Measurements from ENCODE around the gene ERVK3-1.
"Not testable (repeated sequence)": the region's sequence is repeated elsewhere in the genome, so short reads cannot be mapped to it uniquely, and the experiment has no call there.

ERVK3-1 gene

GRCh38 chr19:58305932-58306323, 751 bp downstream of the ERVK3-1 start:
- no peak for DNase-seq

GRCh38 chr19:58307736-58308135, 2.6 kb downstream of the ERVK3-1 start:
- no peak for DNase-seq

GRCh38 chr19:58310685-58311084, 5.5 kb downstream of the ERVK3-1 start:
- DNase-seq = not testable (repeated sequence)

GRCh38 chr19:58311345-58311865, 6.2 kb downstream of the ERVK3-1 start:
- no peak for DNase-seq

GRCh38 chr19:58315580-58315979, 10.4 kb downstream of the ERVK3-1 start:
- DNase-seq = no peak

GRCh38 chr19:58317476-58318072, 12.4 kb downstream of the ERVK3-1 start:
- DNase-seq = no peak

- DNase-seq = no peak
These were observed 13.1 kb downstream of the ERVK3-1 start for GRCh38 chr19:58318297-58318696.

- DNase-seq = no peak
These were observed 14.1 kb downstream of the ERVK3-1 start for GRCh38 chr19:58319241-58319640.

- peak; percentile 11 for DNase-seq
These were observed 20.3 kb downstream of the ERVK3-1 start for GRCh38 chr19:58325311-58326022.

GRCh38 chr19:58326501-58326913, 21.3 kb downstream of the ERVK3-1 start:
- no peak for DNase-seq

GRCh38 chr19:58326914-58327726, 21.9 kb downstream of the ERVK3-1 start, which contains the start of gene ZSCAN22:
TSS of gene ZSCAN22 (plus strand) at chr19:58326994. CDS start at chr19:58334803, 7,809 bp downstream.
- DNase-seq = peak; percentile 81

- no peak for DNase-seq
These were observed 23.8 kb downstream of the ERVK3-1 start for GRCh38 chr19:58328999-58329398.

- DNase-seq = no peak
These were observed 25.3 kb downstream of the ERVK3-1 start for GRCh38 chr19:58330458-58330857.

- no peak for DNase-seq
These were observed 27.5 kb downstream of the ERVK3-1 start for GRCh38 chr19:58332697-58333096.

- DNase-seq = no peak
These were observed 29.6 kb downstream of the ERVK3-1 start for GRCh38 chr19:58334691-58335249.

- no peak for DNase-seq
These were observed 30.5 kb downstream of the ERVK3-1 start for GRCh38 chr19:58335630-58336029.

- DNase-seq = no peak
These were observed 31.0 kb downstream of the ERVK3-1 start for GRCh38 chr19:58336216-58336615.

- no peak for DNase-seq
These were observed 31.6 kb downstream of the ERVK3-1 start for GRCh38 chr19:58336820-58337219.

GRCh38 chr19:58338336-58338735, 33.2 kb downstream of the ERVK3-1 start:
- DNase-seq = no peak

GRCh38 chr19:58338825-58339558, 33.8 kb downstream of the ERVK3-1 start:
- no peak for DNase-seq

- DNase-seq = no peak
These were observed 40.4 kb downstream of the ERVK3-1 start for GRCh38 chr19:58345558-58345957.

Data from NCI-H2081 treated with DMSO at 0.1 percent for 48 hours (cell line).